H1 (cell line): ENCODE data around the gene TP63. TPM values are rescaled to one million over a fixed set of nuclear protein-coding genes. Genes with fewer than 3 reads are reported as not detected.

Experiments
- CTCF ChIA-PET: fragments of 300-600 bp; sonication (Branson Sonifier 250); formaldehyde crosslinking; loops from one replicate; lab custom pipeline; 2021; ENCODE audit not compliant: partially characterized antibody; lab: Charles Lee
- POLR2A ChIA-PET: fragments of 300-600 bp; sonication (Branson Sonifier 250); formaldehyde crosslinking; loops from one replicate; lab custom pipeline; 2021; ENCODE audit warnings: inconsistent platforms; ENCODE audit not compliant: partially characterized antibody; lab: Charles Lee
- DNase-seq, 2 experiments: peaks; one replicate each; pipeline versions ENCODE4 v3.0.0 to v3.0.0-alpha.2; 2010 to 2022; ENCODE audit warnings: low spot score in 2 of 2, low read depth in 1 of 2, mixed read lengths in 1 of 2
- FAIRE-seq: peaks from 2 replicates; lab custom pipeline; 2011; peaks lifted over from hg19 to GRCh38; lab: Jason Lieb, UNC
- H2AFZ ChIP-seq: 2 replicates; pipeline ENCODE4 v1.8.1; 2012; ENCODE audit warnings: low read length, inconsistent platforms
- H2AK5ac ChIP-seq: 2 replicates; pipeline ENCODE4 v1.6.1; 2013; ENCODE audit warnings: low read depth, low read length
- H2BK120ac ChIP-seq: replicated peaks from 2 replicates; pipeline ENCODE3; 2013; ENCODE audit warnings: low read depth, low read length, inconsistent platforms
- H2BK12ac ChIP-seq: 2 replicates; pipeline ENCODE4 v1.6.1; 2013; ENCODE audit warnings: low read depth, low read length
- H2BK15ac ChIP-seq: 2 replicates; pipeline ENCODE4 v1.6.1; 2013; ENCODE audit warnings: low read length
- H2BK20ac ChIP-seq: 2 replicates; pipeline ENCODE4 v1.6.1; 2013; ENCODE audit warnings: low read length
- H2BK5ac ChIP-seq: 2 replicates; pipeline ENCODE4 v1.6.1; 2013; ENCODE audit warnings: low read depth, low read length
- H3K14ac ChIP-seq: 2 replicates; pipeline ENCODE4 v1.6.1; 2013; ENCODE audit warnings: inconsistent platforms; ENCODE audit not compliant: insufficient read length
- H3K18ac ChIP-seq: 2 replicates; pipeline ENCODE4 v1.6.1; 2013; ENCODE audit warnings: low read length; ENCODE audit errors: extremely low read depth
- H3K23ac ChIP-seq: 2 replicates; pipeline ENCODE4 v1.6.1; 2013; ENCODE audit warnings: inconsistent platforms; ENCODE audit not compliant: insufficient read length
- H3K23me2 ChIP-seq: 2 replicates; pipeline ENCODE4 v1.6.1; 2013; ENCODE audit warnings: low read depth, low read length
- H3K27ac ChIP-seq: 2 replicates; pipeline ENCODE4 v1.6.1; 2011; ENCODE audit warnings: low read depth, low read length, inconsistent platforms
- H3K27me3 ChIP-seq, 4 experiments: replicated peaks in 1 of 4; 1 replicate in 1 of 4; 2 replicates in 3 of 4; pipeline versions ENCODE4 v1.6.1 to v1.8.1; 2011 to 2013; ENCODE audit warnings: low read length in 3 of 4, mild to moderate bottlenecking in 3 of 4, inconsistent platforms in 2 of 4, mixed read lengths in 2 of 4, moderate library complexity in 1 of 4; ENCODE audit not compliant: control insufficient read depth in 3 of 4, insufficient read depth in 3 of 4; ENCODE audit errors: extremely low read depth in 1 of 4
- H3K36me3 ChIP-seq, 4 experiments: 2 replicates each; pipeline versions ENCODE4 v1.6.1 to v1.8.1; 2011 to 2013; ENCODE audit warnings: mild to moderate bottlenecking in 4 of 4, low read length in 3 of 4, moderate library complexity in 2 of 4, control low read depth in 1 of 4, inconsistent platforms in 1 of 4; ENCODE audit not compliant: insufficient read depth in 4 of 4, control insufficient read depth in 2 of 4
- H3K4ac ChIP-seq: replicated peaks from 2 replicates; pipeline ENCODE3; 2013; ENCODE audit warnings: low read length, low read depth, mixed read lengths, inconsistent platforms; ENCODE audit not compliant: insufficient read length
- H3K4me1 ChIP-seq, 4 experiments: replicated peaks in 1 of 4; 1 replicate in 1 of 4; 2 replicates in 3 of 4; pipeline versions ENCODE4 v1.6.1 to v1.8.1; 2011 to 2013; ENCODE audit warnings: low read length in 3 of 4, inconsistent platforms in 2 of 4, mixed read lengths in 1 of 4; ENCODE audit not compliant: insufficient read depth in 4 of 4, control insufficient read depth in 3 of 4
- H3K4me2 ChIP-seq, 2 experiments: 2 replicates each; pipeline versions ENCODE4 v1.6.1 to v1.8.1; 2011 to 2013; ENCODE audit warnings: low read depth in 2 of 2, low read length in 2 of 2, control low read depth in 1 of 2, inconsistent platforms in 1 of 2, mild to moderate bottlenecking in 1 of 2; ENCODE audit not compliant: insufficient read depth in 1 of 2
- H3K4me3 ChIP-seq, 4 experiments: fragments of 200-600, 300-600 bp in 1 of 4; sonication (generic), shearing (Covaris generic), sonication (Bioruptor Twin) in 1 of 4; 2 replicates each; pipeline versions ENCODE4 v1.5.1 to v1.8.1; 2011 to 2016; ENCODE audit warnings: low read length in 4 of 4, low read depth in 3 of 4, control low read depth in 2 of 4, inconsistent platforms in 2 of 4, mild to moderate bottlenecking in 2 of 4, mixed read lengths in 1 of 4, moderate library complexity in 1 of 4; ENCODE audit not compliant: insufficient read depth in 2 of 4; ENCODE audit errors: extremely low read depth in 1 of 4
- H3K56ac ChIP-seq: replicated peaks from 2 replicates; pipeline ENCODE3; 2013; ENCODE audit warnings: low read depth, mild to moderate bottlenecking, mixed read lengths, low read length, inconsistent platforms; ENCODE audit not compliant: insufficient read length
- H3K79me1 ChIP-seq: 2 replicates; pipeline ENCODE4 v1.6.1; 2013; ENCODE audit warnings: low read depth, low read length, control low read depth
- H3K79me2 ChIP-seq, 2 experiments: 2 replicates each; pipeline versions ENCODE4 v1.6.1 to v1.8.1; 2012 to 2013; ENCODE audit warnings: low read length in 2 of 2, mild to moderate bottlenecking in 2 of 2, inconsistent platforms in 1 of 2; ENCODE audit not compliant: insufficient read depth in 2 of 2, control insufficient read depth in 1 of 2
- H3K9ac ChIP-seq, 4 experiments: replicated peaks in 1 of 4; 1 replicate in 1 of 4; 2 replicates in 3 of 4; pipeline versions ENCODE4 v1.6.1 to v1.8.1; 2011 to 2013; ENCODE audit warnings: low read depth in 3 of 4, low read length in 3 of 4, control low read depth in 2 of 4, mild to moderate bottlenecking in 2 of 4, moderate library complexity in 2 of 4, inconsistent platforms in 1 of 4; ENCODE audit errors: extremely low read depth in 1 of 4
- H3K9me3 ChIP-seq, 2 experiments: 2 replicates each; pipeline versions ENCODE4 v1.6.1 to v1.8.1; 2012 to 2013; ENCODE audit warnings: mild to moderate bottlenecking in 2 of 2, moderate library complexity in 2 of 2, control low read depth in 1 of 2, inconsistent platforms in 1 of 2, low read depth in 1 of 2, low read length in 1 of 2, mixed read lengths in 1 of 2; ENCODE audit not compliant: insufficient read depth in 2 of 2
- H4K20me1 ChIP-seq, 2 experiments: replicated peaks in 1 of 2; 2 replicates each; pipeline versions ENCODE3 to v1.8.1; 2011 to 2013; ENCODE audit warnings: inconsistent platforms in 2 of 2, low read length in 2 of 2, mild to moderate bottlenecking in 1 of 2; ENCODE audit not compliant: insufficient read depth in 2 of 2, control insufficient read depth in 1 of 2
- H4K5ac ChIP-seq: 2 replicates; pipeline ENCODE4 v1.6.1; 2013; ENCODE audit warnings: low read length, low read depth, mixed read lengths, inconsistent platforms; ENCODE audit not compliant: insufficient read length
- H4K8ac ChIP-seq: 2 replicates; pipeline ENCODE4 v1.8.0; 2013; ENCODE audit warnings: mild to moderate bottlenecking, moderate library complexity, low read length, inconsistent platforms; ENCODE audit not compliant: insufficient read depth; ENCODE audit errors: extremely low read depth
- H4K91ac ChIP-seq: replicated peaks from 2 replicates; pipeline ENCODE3; 2013; ENCODE audit warnings: low read length, mixed read lengths, inconsistent platforms; ENCODE audit not compliant: insufficient read length
- CEBPB ChIP-seq: IDR thresholded peaks from 2 replicates; pipeline ENCODE4 v1.6.1; 2012; ENCODE audit warnings: low read depth, low read length
- CHD2 ChIP-seq: IDR thresholded peaks from 2 replicates; pipeline ENCODE4 v1.6.1; 2012; ENCODE audit warnings: low read length, improper control_type of control experiment
- E2F6 ChIP-seq: IDR thresholded peaks from 2 replicates; pipeline ENCODE4 v1.6.1; 2012; ENCODE audit warnings: inconsistent platforms
- EP300 ChIP-seq, 2 experiments: IDR thresholded peaks; 1 replicate in 1 of 2; 2 replicates in 1 of 2; pipeline ENCODE4 v1.6.1; 2011 to 2012; ENCODE audit warnings: low read depth in 2 of 2, low read length in 2 of 2, mild to moderate bottlenecking in 2 of 2, borderline replicate concordance in 1 of 2, inconsistent platforms in 1 of 2, moderate library complexity in 1 of 2
- GTF2F1 ChIP-seq: IDR thresholded peaks from 2 replicates; pipeline ENCODE4 v1.6.1; 2012; ENCODE audit warnings: low read depth, low read length, improper control_type of control experiment, borderline replicate concordance
- KDM4A ChIP-seq: IDR thresholded peaks from one replicate; pipeline ENCODE4 v1.7.1; 2012; ENCODE audit warnings: low read depth, mild to moderate bottlenecking, moderate library complexity, low read length, inconsistent platforms; ENCODE audit not compliant: severe bottlenecking
- NRF1 ChIP-seq: IDR thresholded peaks from 2 replicates; pipeline ENCODE4 v1.6.1; 2011; ENCODE audit warnings: mild to moderate bottlenecking, low read depth, low read length, improper control_type of control experiment
- POU5F1 ChIP-seq: IDR thresholded peaks from 2 replicates; pipeline ENCODE4 v1.6.1; 2011; ENCODE audit warnings: low read depth, mild to moderate bottlenecking, low read length, moderate library complexity
- RXRA ChIP-seq: IDR thresholded peaks from 2 replicates; pipeline ENCODE4 v1.6.1; 2011; ENCODE audit warnings: low read depth, mild to moderate bottlenecking, low read length, moderate library complexity; ENCODE audit not compliant: insufficient read depth
- SIN3A ChIP-seq, 2 experiments: IDR thresholded peaks in 1 of 2; conservative IDR thresholded peaks in 1 of 2; 2 replicates each; pipeline ENCODE4 v1.6.1; 2011 to 2012; ENCODE audit warnings: low read length in 2 of 2, improper control_type of control experiment in 1 of 2, low read depth in 1 of 2, mild to moderate bottlenecking in 1 of 2
- SIRT6 ChIP-seq: IDR thresholded peaks from one replicate; pipeline ENCODE4 v1.7.1; 2012; ENCODE audit warnings: low read length, inconsistent platforms
- SIX5 ChIP-seq: IDR thresholded peaks from 2 replicates; pipeline ENCODE4 v1.6.1; 2011; ENCODE audit warnings: mild to moderate bottlenecking, low read depth, low read length
- SP4 ChIP-seq: IDR thresholded peaks from 2 replicates; pipeline ENCODE4 v1.6.1; 2012; ENCODE audit warnings: low read length, inconsistent platforms
- SUZ12 ChIP-seq: fragments of 200-600 bp; sonication (generic); IDR thresholded peaks from 2 replicates; pipeline ENCODE4 v1.6.1; 2012; ENCODE audit warnings: mild to moderate bottlenecking, inconsistent platforms, low read length, moderate library complexity, mixed read lengths
- TCF12 ChIP-seq: IDR thresholded peaks from 2 replicates; pipeline ENCODE4 v1.6.1; 2011; ENCODE audit warnings: low read depth, mild to moderate bottlenecking, low read length
- WGBS, 2 experiments: shearing (Covaris generic) in 1 of 2; methylation state at CpG; one replicate each; pipeline versions ENCODE4 v1.1.6 to v1.1.7; 2013 to 2015; ENCODE audit warnings: low lambda C conversion rate in 2 of 2, mixed read lengths in 2 of 2, inconsistent platforms in 1 of 2, low coverage in 1 of 2, missing lambda C conversion rate in 1 of 2; ENCODE audit not compliant: insufficient replicate concordance in 2 of 2, insufficient coverage in 1 of 2, insufficient read length in 1 of 2; ENCODE audit errors: extremely low coverage in 1 of 2, missing lambda C conversion rate in 1 of 2; 5-methylcytosine and 5-hydroxymethylcytosine counted together
- polyA plus RNA-seq, 7 experiments: library from polyadenylated mRNA; depleted of rRNA in 3 of 7; stranded (reverse) in 5 of 7; unstranded in 2 of 7; fragments of >200 nt in 5 of 7; fragments of 200-250 nt in 2 of 7; gene quantifications; 1 replicate in 5 of 7; 2 replicates in 1 of 7; 4 replicates in 1 of 7; pipeline versions ENCODE4 v1.2.1 to v1.2.3, GENCODE V29; 2011 to 2013; ENCODE audit warnings: missing spikeins in 2 of 7, mixed read lengths in 2 of 7
- total RNA-seq: library from RNA; stranded (reverse); fragmentation: NEBNext Ultra II Directional; extraction: Animal tissue kit (Norgen Biotek cat#: 25700); gene quantifications from 2 replicates; pipeline ENCODE4 v1.2.1, GENCODE V29; 2021

TP63 gene
- total and polyA plus RNA-seq, 2 of the 8 experiments (the other 6 are each of a cell fraction or from before 2014, with no cell fraction given) = not detected

DNA sequence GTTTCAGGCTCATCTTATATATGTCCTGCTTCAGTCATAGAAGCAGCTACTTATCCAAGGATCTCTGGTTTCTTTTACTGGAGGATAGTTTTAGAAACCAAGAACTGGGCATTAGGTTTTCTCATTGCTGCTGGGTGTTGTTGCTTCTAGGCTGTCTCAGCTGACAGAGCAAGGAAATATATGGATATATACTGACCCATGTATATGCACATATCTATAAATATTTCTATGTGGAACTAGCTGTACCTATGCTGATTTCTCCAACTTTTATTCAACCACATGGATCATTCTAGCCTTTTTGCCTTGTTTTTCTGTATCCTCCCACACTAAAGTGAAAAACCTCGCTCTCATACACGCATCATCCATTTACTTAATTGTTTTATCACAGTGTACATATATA, 64.2 kb downstream of the TP63 start:
- Histone ChIP-seq H3K36me3 (no peaks in the 10 kb centered on the region), H3K23ac (no peak overlapping the region), H3K4ac (no peak overlapping the region), H3K18ac (no peak overlapping the region), H4K8ac (no peak overlapping the region), H2BK15ac (no peak overlapping the region), H2BK120ac (no peak overlapping the region), H3K27ac (no peak overlapping the region), H3K79me1 (no peaks in the 10 kb centered on the region), H2AFZ (no peak overlapping the region), H3K14ac (no peak overlapping the region), H3K9me3 (no peaks in the 10 kb centered on the region), H2BK12ac (no peak overlapping the region), H3K23me2 (no peaks in the 10 kb centered on the region), H4K91ac (no peak overlapping the region), H4K20me1 (no peaks in the 10 kb centered on the region), H3K4me1 (no peaks in the 10 kb centered on the region), H3K4me2 (no peak overlapping the region), H3K9ac (no peak overlapping the region), H2BK5ac (no peak overlapping the region), H3K27me3 (no peaks in the 10 kb centered on the region), H2AK5ac (no peak overlapping the region), H4K5ac (no peak overlapping the region), H3K4me3 (no peak overlapping the region), H3K56ac (no peak overlapping the region), H3K79me2 (no peaks in the 10 kb centered on the region), H2BK20ac (no peak overlapping the region)
- no peak for FAIRE-seq
- POLR2A ChIA-PET = no interaction called here
- DNase-seq = no peak
- 89% methylated on average over 2 of the region's 2 CpGs; no CpG with 5 or more reads in 1 of the 2 experiments for WGBS, 2 experiments
- CTCF ChIA-PET = no interaction called here
- TF ChIP-seq POU5F1 = no peak
- no peak for TF ChIP-seq NRF1
- no peak for TF ChIP-seq E2F6
- TF ChIP-seq RXRA = no peak
- no peak for TF ChIP-seq SIN3A (conservative IDR thresholded peaks at IDR 0.05 in 1 of 2, IDR thresholded peaks at IDR 0.05 in 1 of 2; ENCODE audit: low read depth in 1 of 2, low read length in 2 of 2)
- no peak for TF ChIP-seq KDM4A
- no peak for TF ChIP-seq TCF12
- TF ChIP-seq CHD2 = no peak
- no peak for TF ChIP-seq SIX5
- no peak for TF ChIP-seq SP4
- TF ChIP-seq SIRT6 = no peak
- no peak for TF ChIP-seq CEBPB
- no peak for TF ChIP-seq GTF2F1
- TF ChIP-seq SUZ12 = no peak
- no peak for TF ChIP-seq EP300 (IDR thresholded peaks at IDR 0.05; ENCODE audit: borderline replicate concordance in 1 of 2, low read depth in 2 of 2, low read length in 2 of 2)
